ENCODE results near the gene ELN. TPM values are rescaled to one million over a fixed set of nuclear protein-coding genes. Genes with fewer than 3 reads are reported as not detected.
A peak's percentile ranks its signal among the peaks of the same experiment; 100 is the strongest.

The ELN gene
- total and polyA plus RNA-seq, 9 of the 15 experiments (the other 6 are each of a cell fraction or from before 2014, with no cell fraction given), result 0.20 TPM; not detected in 8

DNA sequence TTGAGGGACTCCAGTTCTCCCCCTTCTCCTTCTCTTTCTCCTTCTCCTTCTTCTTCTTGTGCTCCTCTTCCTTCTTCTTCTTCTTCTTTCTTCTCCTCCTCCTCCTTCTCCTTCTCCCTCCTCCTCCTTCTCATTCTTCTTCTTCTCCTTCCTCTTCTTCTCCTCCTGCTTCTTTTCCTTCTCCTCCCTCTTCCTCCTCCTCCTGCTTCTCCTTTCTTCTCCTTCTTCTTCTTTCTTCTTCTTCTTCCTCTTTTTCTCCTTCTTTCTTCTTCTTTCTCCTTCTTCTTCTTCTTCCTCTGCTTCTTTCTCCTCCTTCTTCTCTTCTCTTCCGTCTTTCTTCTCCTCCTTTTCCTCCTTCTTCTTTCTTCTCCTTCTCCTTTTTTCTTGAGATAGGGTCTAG is 30.0 kb downstream of the ELN start (continued):
- TF ChIP-seq, protein P1, sequence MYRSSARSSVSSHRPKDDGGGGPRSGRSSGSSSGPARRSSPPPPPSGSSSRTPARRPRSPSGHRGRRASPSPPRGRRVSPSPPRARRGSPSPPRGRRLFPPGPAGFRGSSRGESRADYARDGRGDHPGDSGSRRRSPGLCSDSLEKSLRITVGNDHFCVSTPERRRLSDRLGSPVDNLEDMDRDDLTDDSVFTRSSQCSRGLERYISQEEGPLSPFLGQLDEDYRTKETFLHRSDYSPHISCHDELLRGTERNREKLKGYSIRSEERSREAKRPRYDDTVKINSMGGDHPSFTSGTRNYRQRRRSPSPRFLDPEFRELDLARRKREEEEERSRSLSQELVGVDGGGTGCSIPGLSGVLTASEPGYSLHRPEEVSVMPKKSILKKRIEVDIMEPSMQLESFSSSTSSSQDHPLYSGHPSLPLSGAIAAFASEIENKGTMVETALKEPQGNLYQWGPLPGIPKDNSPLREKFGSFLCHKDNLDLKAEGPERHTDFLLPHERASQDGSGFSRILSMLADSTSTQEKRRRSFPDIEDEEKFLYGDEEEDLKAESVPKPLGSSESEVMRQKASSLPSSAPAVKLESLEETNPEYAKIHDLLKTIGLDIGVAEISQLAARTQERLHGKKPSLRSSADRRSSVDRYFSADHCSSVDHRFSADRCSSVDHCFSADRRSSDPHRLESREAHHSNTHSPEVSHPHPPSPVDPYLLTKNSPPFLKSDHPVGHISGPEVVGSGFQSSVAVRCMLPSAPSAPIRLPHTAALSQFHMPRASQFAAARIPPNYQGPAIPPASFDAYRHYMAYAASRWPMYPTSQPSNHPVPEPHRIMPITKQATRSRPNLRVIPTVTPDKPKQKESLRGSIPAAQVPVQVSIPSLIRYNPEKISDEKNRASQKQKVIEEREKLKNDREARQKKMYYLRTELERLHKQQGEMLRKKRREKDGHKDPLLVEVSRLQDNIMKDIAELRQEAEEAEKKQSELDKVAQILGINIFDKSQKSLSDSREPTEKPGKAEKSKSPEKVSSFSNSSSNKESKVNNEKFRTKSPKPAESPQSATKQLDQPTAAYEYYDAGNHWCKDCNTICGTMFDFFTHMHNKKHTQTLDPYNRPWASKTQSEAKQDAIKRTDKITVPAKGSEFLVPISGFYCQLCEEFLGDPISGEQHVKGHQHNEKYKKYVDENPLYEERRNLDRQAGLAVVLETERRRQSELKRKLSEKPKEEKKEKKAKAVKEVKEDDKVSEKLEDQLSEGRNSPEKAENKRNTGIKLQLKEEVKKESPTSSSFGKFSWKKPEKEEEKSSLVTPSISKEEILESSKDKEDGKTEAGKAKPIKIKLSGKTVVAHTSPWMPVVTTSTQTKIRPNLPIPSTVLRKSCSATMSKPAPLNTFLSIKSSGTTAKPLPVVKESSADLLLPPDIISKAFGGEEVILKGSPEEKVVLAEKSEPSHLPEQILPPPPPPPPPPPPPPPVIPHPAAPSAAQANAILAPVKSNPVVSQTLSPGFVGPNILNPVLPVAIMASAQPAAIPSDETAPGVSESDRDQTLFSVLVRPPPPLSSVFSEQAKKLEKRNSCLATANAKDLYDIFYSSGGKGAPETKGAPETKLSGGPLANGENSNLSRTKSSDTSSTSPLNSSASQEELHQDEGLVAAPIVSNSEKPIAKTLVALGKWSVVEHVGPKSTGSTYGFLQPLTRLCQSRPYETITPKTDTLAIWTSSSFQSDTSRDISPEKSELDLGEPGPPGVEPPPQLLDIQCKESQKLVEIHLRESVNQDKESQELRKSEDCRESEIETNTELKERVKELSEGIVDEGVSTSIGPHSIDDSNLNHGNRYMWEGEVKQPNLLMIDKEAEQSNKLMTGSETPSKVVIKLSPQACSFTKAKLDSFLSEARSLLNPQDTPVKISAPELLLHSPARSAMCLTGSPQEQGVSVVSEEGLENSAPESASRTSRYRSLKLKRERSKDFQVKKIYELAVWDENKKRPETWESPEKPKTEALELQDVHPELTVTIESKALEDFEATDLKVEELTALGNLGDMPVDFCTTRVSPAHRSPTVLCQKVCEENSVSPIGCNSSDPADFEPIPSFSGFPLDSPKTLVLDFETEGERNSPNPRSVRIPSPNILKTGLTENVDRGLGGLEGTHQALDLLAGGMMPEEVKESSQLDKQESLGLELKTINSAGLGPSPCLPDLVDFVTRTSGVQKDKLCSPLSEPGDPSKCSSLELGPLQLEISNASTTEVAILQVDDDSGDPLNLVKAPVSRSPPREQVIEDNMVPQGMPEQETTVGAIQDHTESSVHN (IDR thresholded peaks at IDR 0.05; ENCODE audit: borderline replicate concordance in 1 of 2, low read depth in 1 of 2), result no peak
- TF ChIP-seq, protein P2, sequence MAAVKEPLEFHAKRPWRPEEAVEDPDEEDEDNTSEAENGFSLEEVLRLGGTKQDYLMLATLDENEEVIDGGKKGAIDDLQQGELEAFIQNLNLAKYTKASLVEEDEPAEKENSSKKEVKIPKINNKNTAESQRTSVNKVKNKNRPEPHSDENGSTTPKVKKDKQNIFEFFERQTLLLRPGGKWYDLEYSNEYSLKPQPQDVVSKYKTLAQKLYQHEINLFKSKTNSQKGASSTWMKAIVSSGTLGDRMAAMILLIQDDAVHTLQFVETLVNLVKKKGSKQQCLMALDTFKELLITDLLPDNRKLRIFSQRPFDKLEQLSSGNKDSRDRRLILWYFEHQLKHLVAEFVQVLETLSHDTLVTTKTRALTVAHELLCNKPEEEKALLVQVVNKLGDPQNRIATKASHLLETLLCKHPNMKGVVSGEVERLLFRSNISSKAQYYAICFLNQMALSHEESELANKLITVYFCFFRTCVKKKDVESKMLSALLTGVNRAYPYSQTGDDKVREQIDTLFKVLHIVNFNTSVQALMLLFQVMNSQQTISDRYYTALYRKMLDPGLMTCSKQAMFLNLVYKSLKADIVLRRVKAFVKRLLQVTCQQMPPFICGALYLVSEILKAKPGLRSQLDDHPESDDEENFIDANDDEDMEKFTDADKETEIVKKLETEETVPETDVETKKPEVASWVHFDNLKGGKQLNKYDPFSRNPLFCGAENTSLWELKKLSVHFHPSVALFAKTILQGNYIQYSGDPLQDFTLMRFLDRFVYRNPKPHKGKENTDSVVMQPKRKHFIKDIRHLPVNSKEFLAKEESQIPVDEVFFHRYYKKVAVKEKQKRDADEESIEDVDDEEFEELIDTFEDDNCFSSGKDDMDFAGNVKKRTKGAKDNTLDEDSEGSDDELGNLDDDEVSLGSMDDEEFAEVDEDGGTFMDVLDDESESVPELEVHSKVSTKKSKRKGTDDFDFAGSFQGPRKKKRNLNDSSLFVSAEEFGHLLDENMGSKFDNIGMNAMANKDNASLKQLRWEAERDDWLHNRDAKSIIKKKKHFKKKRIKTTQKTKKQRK (IDR thresholded peaks at IDR 0.05; ENCODE audit: borderline replicate concordance, low read depth, low read length), result no peak
- TF ChIP-seq ZNF445 (CRISPR knock-in tag; IDR thresholded peaks at IDR 0.05; ENCODE audit: low read depth) (no peak), ZFP1 (CRISPR knock-in tag; IDR thresholded peaks at IDR 0.05) (no peak), DMBX1 (CRISPR knock-in tag; IDR thresholded peaks at IDR 0.05; ENCODE audit: borderline replicate concordance) (no peak), TGIF2 (CRISPR knock-in tag; IDR thresholded peaks at IDR 0.05) (no peak), GABPB2 (CRISPR knock-in tag; conservative IDR thresholded peaks at IDR 0.05) (no peak), ZNF589 (CRISPR knock-in tag; IDR thresholded peaks at IDR 0.05; ENCODE audit: low read depth) (no peak), BDP1 (IDR thresholded peaks at IDR 0.05; ENCODE audit: insufficient read depth, insufficient read length) (no peak), PML (IDR thresholded peaks at IDR 0.05; ENCODE audit: low read length) (no peak)
- TF ChIP-seq, protein P3, sequence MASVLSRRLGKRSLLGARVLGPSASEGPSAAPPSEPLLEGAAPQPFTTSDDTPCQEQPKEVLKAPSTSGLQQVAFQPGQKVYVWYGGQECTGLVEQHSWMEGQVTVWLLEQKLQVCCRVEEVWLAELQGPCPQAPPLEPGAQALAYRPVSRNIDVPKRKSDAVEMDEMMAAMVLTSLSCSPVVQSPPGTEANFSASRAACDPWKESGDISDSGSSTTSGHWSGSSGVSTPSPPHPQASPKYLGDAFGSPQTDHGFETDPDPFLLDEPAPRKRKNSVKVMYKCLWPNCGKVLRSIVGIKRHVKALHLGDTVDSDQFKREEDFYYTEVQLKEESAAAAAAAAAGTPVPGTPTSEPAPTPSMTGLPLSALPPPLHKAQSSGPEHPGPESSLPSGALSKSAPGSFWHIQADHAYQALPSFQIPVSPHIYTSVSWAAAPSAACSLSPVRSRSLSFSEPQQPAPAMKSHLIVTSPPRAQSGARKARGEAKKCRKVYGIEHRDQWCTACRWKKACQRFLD (CRISPR knock-in tag; IDR thresholded peaks at IDR 0.05), result no peak
- TF ChIP-seq, protein P4, sequence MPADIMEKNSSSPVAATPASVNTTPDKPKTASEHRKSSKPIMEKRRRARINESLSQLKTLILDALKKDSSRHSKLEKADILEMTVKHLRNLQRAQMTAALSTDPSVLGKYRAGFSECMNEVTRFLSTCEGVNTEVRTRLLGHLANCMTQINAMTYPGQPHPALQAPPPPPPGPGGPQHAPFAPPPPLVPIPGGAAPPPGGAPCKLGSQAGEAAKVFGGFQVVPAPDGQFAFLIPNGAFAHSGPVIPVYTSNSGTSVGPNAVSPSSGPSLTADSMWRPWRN (IDR thresholded peaks at IDR 0.05; ENCODE audit: low read depth), result no peak
- TF ChIP-seq, protein P5, sequence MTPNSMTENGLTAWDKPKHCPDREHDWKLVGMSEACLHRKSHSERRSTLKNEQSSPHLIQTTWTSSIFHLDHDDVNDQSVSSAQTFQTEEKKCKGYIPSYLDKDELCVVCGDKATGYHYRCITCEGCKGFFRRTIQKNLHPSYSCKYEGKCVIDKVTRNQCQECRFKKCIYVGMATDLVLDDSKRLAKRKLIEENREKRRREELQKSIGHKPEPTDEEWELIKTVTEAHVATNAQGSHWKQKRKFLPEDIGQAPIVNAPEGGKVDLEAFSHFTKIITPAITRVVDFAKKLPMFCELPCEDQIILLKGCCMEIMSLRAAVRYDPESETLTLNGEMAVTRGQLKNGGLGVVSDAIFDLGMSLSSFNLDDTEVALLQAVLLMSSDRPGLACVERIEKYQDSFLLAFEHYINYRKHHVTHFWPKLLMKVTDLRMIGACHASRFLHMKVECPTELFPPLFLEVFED (CRISPR knock-in tag; conservative IDR thresholded peaks at IDR 0.05), result peak; percentile 61; the same call in 1 of the 2 replicates
